ENCODE measurements around the gene ENOSF1.

DNA sequence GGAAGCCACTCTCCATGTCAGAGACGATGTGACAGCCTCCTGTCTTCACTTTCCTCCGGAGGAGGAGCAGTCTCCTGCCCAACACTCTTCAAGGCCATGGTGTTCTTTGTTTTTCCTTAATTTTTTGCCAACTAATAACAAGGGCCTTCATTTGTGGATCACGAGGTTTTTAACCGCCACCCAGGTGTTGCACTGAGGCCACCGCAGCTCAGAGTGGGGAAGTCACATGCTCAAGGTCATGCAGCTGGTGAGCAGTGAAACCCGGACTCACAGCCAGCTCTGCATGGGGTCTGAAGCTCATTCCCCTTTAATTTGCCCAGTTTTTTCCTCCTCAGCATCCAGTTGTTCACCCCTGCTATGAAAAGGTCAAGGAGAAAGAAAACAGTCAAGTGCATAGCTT, 19.6 kb downstream of the ENOSF1 start:
- TF ChIP-seq CTCF (IDR thresholded peaks at IDR 0.05; ENCODE audit: insufficient read depth, low read length, poor library complexity, severe bottlenecking): no peak
- no peak for TF ChIP-seq EZH2phosphoT487 (conservative IDR thresholded peaks at IDR 0.05; ENCODE audit: low read length)

Measured in SU-DHL-6 (cell line).